Right atrium auricular region (tissue), 2 donors: ENCODE results near the gene PLEKHG1. TPM values are rescaled to one million over a fixed set of nuclear protein-coding genes. Genes with fewer than 3 reads are reported as not detected.

Experiments
- DNase-seq: peaks from one replicate; pipeline ENCODE4 v3.0.0-alpha.2; 2019; ENCODE audit warnings: low spot score
- H3K27ac ChIP-seq, 2 donors: fragments of 200-600 bp; sonication (generic); 1 replicate in 1 of 2; 2 replicates in 1 of 2; pipeline ENCODE4 v1.5.1; 2016 to 2019
- H3K27me3 ChIP-seq, 2 donors: fragments of 200-600 bp; sonication (generic); one replicate each; pipeline versions ENCODE4 v1.5.1 to v1.6.0; 2017 to 2019
- H3K36me3 ChIP-seq: fragments of 200-600 bp; sonication (generic); one replicate; pipeline ENCODE4 v1.5.1; 2016
- H3K4me1 ChIP-seq, 2 donors: fragments of 200-600 bp; sonication (generic); one replicate each; pipeline versions ENCODE4 v1.5.1 to v1.6.0; 2017 to 2019
- H3K4me3 ChIP-seq, 2 donors: fragments of 200-600 bp; sonication (generic); 1 replicate in 1 of 2; 2 replicates in 1 of 2; pipeline ENCODE4 v1.5.1; 2017 to 2019; ENCODE audit warnings: mild to moderate bottlenecking in 1 of 2, moderate library complexity in 1 of 2
- H3K9me3 ChIP-seq, 2 donors: fragments of 200-600 bp; sonication (generic); one replicate each; pipeline ENCODE4 v1.5.1; 2019
- CTCF ChIP-seq, 2 donors: fragments of 200-600 bp; sonication (generic); IDR thresholded peaks; one replicate each; pipeline ENCODE4 v1.5.1; 2019; ENCODE audit warnings: antibody characterized with exemption in 2 of 2
- total RNA-seq, 2 donors: library from RNA; depleted of rRNA; stranded (reverse); fragments of >200 nt; gene quantifications; one replicate each; pipeline ENCODE4 v1.1.0, GENCODE V29; 2016

Gene PLEKHG1
- total RNA-seq, 2 donors from 2014 or later: 10.6 to 16.7 TPM

- H3K9me3 ChIP-seq: no peaks in the 10 kb centered on the region
- no peak for TF ChIP-seq CTCF (IDR thresholded peaks at IDR 0.05)
- H3K36me3 ChIP-seq: no peaks in the 10 kb centered on the region
- no peaks in the 10 kb centered on the region for H3K4me1 ChIP-seq
- no peaks in the 10 kb centered on the region for H3K27me3 ChIP-seq
- DNase-seq: no peak
- no peak overlapping the region for H3K4me3 ChIP-seq
- H3K27ac ChIP-seq: no peak overlapping the region
Observed at GRCh38 chr6:150565945-150566344, 33.7 kb upstream of the PLEKHG1 start.

GRCh38 chr6:150566486-150566885, 33.2 kb upstream of the PLEKHG1 start:
- Histone ChIP-seq H3K9me3 (no peaks in the 10 kb centered on the region), H3K4me1 (no peaks in the 10 kb centered on the region), H3K27me3 (no peaks in the 10 kb centered on the region), H3K36me3 (no peaks in the 10 kb centered on the region), H3K4me3 (no peak overlapping the region), H3K27ac (no peak overlapping the region)
- no peak for TF ChIP-seq CTCF (IDR thresholded peaks at IDR 0.05)
- no peak for DNase-seq

GRCh38 chr6:150567380-150567779, 32.3 kb upstream of the PLEKHG1 start:
- TF ChIP-seq CTCF (IDR thresholded peaks at IDR 0.05): no peak
- no peaks in the 10 kb centered on the region for H3K4me1 ChIP-seq
- no peak for DNase-seq
- H3K27ac ChIP-seq: no peak overlapping the region
- H3K36me3 ChIP-seq: no peaks in the 10 kb centered on the region
- H3K27me3 ChIP-seq: no peaks in the 10 kb centered on the region
- H3K4me3 ChIP-seq: no peak overlapping the region
- no peaks in the 10 kb centered on the region for H3K9me3 ChIP-seq

DNA sequence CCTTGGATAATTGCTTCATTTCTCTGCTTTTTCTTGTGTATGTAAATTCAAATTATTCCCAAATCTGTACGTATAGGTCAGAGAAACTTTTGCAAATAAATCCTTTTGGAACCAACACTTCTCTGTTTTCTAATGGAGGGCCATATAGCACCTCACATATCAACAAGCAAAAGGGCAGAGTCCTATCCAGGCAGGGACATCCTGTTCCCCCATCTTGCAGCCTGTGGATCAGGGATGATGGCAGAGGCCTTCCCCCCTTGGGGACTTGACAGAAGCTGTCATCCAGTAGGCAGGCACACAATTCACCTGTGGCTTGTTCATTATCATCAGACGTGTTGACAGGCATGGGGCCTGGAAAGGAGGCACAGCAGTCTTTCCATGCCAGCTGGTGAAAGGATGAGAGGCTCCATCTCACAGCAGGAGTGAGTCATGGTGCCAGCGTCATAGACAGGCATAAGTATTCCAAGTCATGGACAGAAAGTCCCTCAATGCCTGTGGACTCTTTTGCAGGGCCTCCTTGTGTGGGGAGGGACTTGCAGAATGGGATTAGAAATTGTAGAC, 31.8 kb upstream of the PLEKHG1 start:
- H3K27ac ChIP-seq: no peak overlapping the region
- H3K9me3 ChIP-seq: no peaks in the 10 kb centered on the region
- H3K4me1 ChIP-seq: no peaks in the 10 kb centered on the region
- DNase-seq: no peak
- H3K36me3 ChIP-seq: no peaks in the 10 kb centered on the region
- no peak overlapping the region for H3K4me3 ChIP-seq
- no peaks in the 10 kb centered on the region for H3K27me3 ChIP-seq
- no peak for TF ChIP-seq CTCF (IDR thresholded peaks at IDR 0.05)

GRCh38 chr6:150568560-150568959, 31.1 kb upstream of the PLEKHG1 start:
- no peaks in the 10 kb centered on the region for H3K27me3 ChIP-seq
- no peaks in the 10 kb centered on the region for H3K9me3 ChIP-seq
- H3K4me1 ChIP-seq: no peaks in the 10 kb centered on the region
- no peak for TF ChIP-seq CTCF (IDR thresholded peaks at IDR 0.05)
- no peak for DNase-seq
- H3K36me3 ChIP-seq: no peaks in the 10 kb centered on the region
- no peak overlapping the region for H3K4me3 ChIP-seq
- no peak overlapping the region for H3K27ac ChIP-seq

DNA sequence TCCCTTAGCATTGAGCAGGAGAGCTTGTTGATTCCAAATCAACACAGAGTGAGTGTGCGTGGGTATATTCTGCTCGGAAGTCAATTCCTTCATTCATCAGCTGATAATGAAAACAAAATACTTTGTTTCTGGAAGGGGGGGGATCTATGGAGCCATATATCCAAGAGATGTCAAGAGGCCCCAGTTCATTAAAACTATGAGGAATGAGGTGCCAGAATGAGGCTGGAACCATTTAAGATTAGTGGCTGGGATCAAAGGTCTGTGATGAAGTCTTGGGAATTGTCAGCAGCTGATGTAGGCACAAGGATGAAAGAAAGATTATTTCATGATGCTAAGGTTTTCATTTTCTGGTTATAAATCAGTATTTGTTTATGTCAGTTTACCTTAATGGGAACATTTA, 30.5 kb upstream of the PLEKHG1 start:
- Histone ChIP-seq H3K9me3 (no peaks in the 10 kb centered on the region), H3K4me3 (no peak overlapping the region), H3K27ac (no peak overlapping the region), H3K4me1 (no peaks in the 10 kb centered on the region), H3K36me3 (no peaks in the 10 kb centered on the region), H3K27me3 (no peaks in the 10 kb centered on the region)
- DNase-seq: no peak
- no peak for TF ChIP-seq CTCF (IDR thresholded peaks at IDR 0.05)
